H9 (cell line): ENCODE measurements around the gene PTPRN2. TPM values are rescaled to one million over a fixed set of nuclear protein-coding genes. Genes with fewer than 3 reads are reported as not detected.

Experiments used
- DNase-seq: peaks from one replicate; pipeline ENCODE4 v3.0.0-alpha.2; 2017
- H2AFZ ChIP-seq: one replicate; pipeline ENCODE4 v1.6.1; 2013; ENCODE audit warnings: mild to moderate bottlenecking, low read length, control low read depth, moderate library complexity
- H2AK5ac ChIP-seq: 2 replicates; pipeline ENCODE4 v1.6.1; 2013; ENCODE audit warnings: low read length, control low read depth, mixed read lengths; ENCODE audit not compliant: insufficient read length
- H2BK120ac ChIP-seq: one replicate; pipeline ENCODE4 v1.6.1; 2013; ENCODE audit warnings: low read depth, mild to moderate bottlenecking, low read length, control low read depth, inconsistent platforms; ENCODE audit not compliant: poor library complexity, severe bottlenecking
- H2BK12ac ChIP-seq: 2 replicates; pipeline ENCODE4 v1.6.1; 2013; ENCODE audit warnings: low read length, control low read depth, mixed read lengths, low read depth; ENCODE audit not compliant: insufficient read length
- H2BK15ac ChIP-seq: 2 replicates; pipeline ENCODE4 v1.6.1; 2013; ENCODE audit warnings: low read depth, low read length, control low read depth
- H2BK20ac ChIP-seq: one replicate; pipeline ENCODE4 v1.6.1; 2013; ENCODE audit warnings: low read depth, mild to moderate bottlenecking, low read length, control low read depth, inconsistent platforms; ENCODE audit not compliant: poor library complexity, severe bottlenecking
- H2BK5ac ChIP-seq: 2 replicates; pipeline ENCODE4 v1.6.1; 2013; ENCODE audit warnings: low read length, control low read depth, mixed read lengths; ENCODE audit not compliant: insufficient read length
- H3K14ac ChIP-seq: 2 replicates; pipeline ENCODE4 v1.6.1; 2013; ENCODE audit warnings: low read length, control low read depth; ENCODE audit not compliant: insufficient read depth
- H3K18ac ChIP-seq: 2 replicates; pipeline ENCODE4 v1.6.1; 2013; ENCODE audit warnings: low read depth, mild to moderate bottlenecking, mixed read lengths, low read length, control low read depth; ENCODE audit not compliant: insufficient read length
- H3K23ac ChIP-seq: 2 replicates; pipeline ENCODE4 v1.6.1; 2013; ENCODE audit warnings: low read length, control low read depth, mixed read lengths, low read depth; ENCODE audit not compliant: insufficient read length
- H3K23me2 ChIP-seq: 2 replicates; pipeline ENCODE4 v1.6.1; 2013; ENCODE audit warnings: low read depth, mild to moderate bottlenecking, mixed read lengths, low read length, control low read depth; ENCODE audit not compliant: insufficient read length, poor library complexity, severe bottlenecking
- H3K27ac ChIP-seq: 2 replicates; pipeline ENCODE4 v1.5.1; 2013; ENCODE audit warnings: low read length, control low read depth, mixed read lengths, low read depth; ENCODE audit not compliant: insufficient read length
- H3K27me3 ChIP-seq: 2 replicates; pipeline ENCODE4 v1.6.1; 2013; ENCODE audit warnings: low read length, control low read depth, inconsistent platforms; ENCODE audit not compliant: insufficient read depth
- H3K4ac ChIP-seq: 2 replicates; pipeline ENCODE4 v1.6.1; 2013; ENCODE audit warnings: low read depth, mild to moderate bottlenecking, control low read depth, inconsistent platforms, low read length, moderate library complexity
- H3K4me1 ChIP-seq: 2 replicates; pipeline ENCODE4 v1.6.1; 2013; ENCODE audit warnings: low read length, control low read depth, inconsistent platforms; ENCODE audit not compliant: insufficient read depth
- H3K4me2 ChIP-seq: 2 replicates; pipeline ENCODE4 v1.6.1; 2013; ENCODE audit warnings: low read length, control low read depth, mixed read lengths; ENCODE audit not compliant: insufficient read length, insufficient read depth
- H3K56ac ChIP-seq: 2 replicates; pipeline ENCODE4 v1.6.1; 2013; ENCODE audit warnings: low read depth, mild to moderate bottlenecking, mixed read lengths, low read length, control low read depth; ENCODE audit not compliant: insufficient read length
- H3K79me1 ChIP-seq: 2 replicates; pipeline ENCODE4 v1.6.1; 2013; ENCODE audit warnings: low read depth, mild to moderate bottlenecking, moderate library complexity, low read length, control low read depth, inconsistent platforms; ENCODE audit not compliant: insufficient read depth, poor library complexity, severe bottlenecking
- H3K79me2 ChIP-seq: 2 replicates; pipeline ENCODE4 v1.6.1; 2013; ENCODE audit warnings: low read length, control low read depth, inconsistent platforms; ENCODE audit not compliant: insufficient read depth
- H3K9ac ChIP-seq: 2 replicates; pipeline ENCODE4 v1.6.1; 2013; ENCODE audit warnings: low read length, control low read depth, mixed read lengths; ENCODE audit not compliant: insufficient read length; ENCODE audit errors: extremely low read depth
- H3K9me3 ChIP-seq: one replicate; pipeline ENCODE4 v1.6.1; 2013; ENCODE audit warnings: low read depth, low read length, inconsistent platforms; ENCODE audit not compliant: control insufficient read depth
- H3T11ph ChIP-seq: one replicate; pipeline ENCODE4 v1.6.1; 2013; ENCODE audit warnings: mild to moderate bottlenecking, low read length, control low read depth, inconsistent platforms
- H4K20me1 ChIP-seq: one replicate; pipeline ENCODE4 v1.6.1; 2013; ENCODE audit not compliant: control insufficient read depth, insufficient read length, insufficient read depth
- H4K5ac ChIP-seq: 2 replicates; pipeline ENCODE4 v1.6.1; 2013; ENCODE audit warnings: low read depth, mild to moderate bottlenecking, mixed read lengths, low read length, control low read depth; ENCODE audit not compliant: insufficient read length
- H4K8ac ChIP-seq: replicated peaks from 2 replicates; pipeline ENCODE4 v1.6.1; 2013; ENCODE audit warnings: low read length, control low read depth, mixed read lengths, low read depth; ENCODE audit not compliant: insufficient read length
- H4K91ac ChIP-seq: 2 replicates; pipeline ENCODE4 v1.6.1; 2013; ENCODE audit warnings: low read depth, mild to moderate bottlenecking, moderate library complexity, mixed read lengths, low read length, control low read depth; ENCODE audit not compliant: insufficient read length
- H3K27ac Mint-ChIP-seq, 3 experiments: 2 replicates in 2 of 3; 3 replicates in 1 of 3; pipeline ENCODE4 v1.8.0; 2020 to 2021; ENCODE audit warnings: mixed read lengths in 3 of 3, mild to moderate bottlenecking in 1 of 3, moderate library complexity in 1 of 3
- H3K27me3 Mint-ChIP-seq: 2 replicates; pipeline ENCODE4 v1.8.0; 2021; ENCODE audit warnings: low read depth, mild to moderate bottlenecking, moderate library complexity, mixed read lengths
- H3K36me3 Mint-ChIP-seq, 3 experiments: 2 replicates in 2 of 3; 3 replicates in 1 of 3; pipeline ENCODE4 v1.8.0; 2020 to 2021; ENCODE audit warnings: low read depth in 3 of 3, mixed read lengths in 3 of 3; ENCODE audit not compliant: insufficient read depth in 1 of 3
- H3K4me1 Mint-ChIP-seq, 2 experiments: 2 replicates each; pipeline ENCODE4 v1.8.0; 2020; ENCODE audit warnings: mixed read lengths in 2 of 2
- H3K4me3 Mint-ChIP-seq, 2 experiments: 2 replicates in 1 of 2; 3 replicates in 1 of 2; pipeline ENCODE4 v1.8.0; 2020 to 2021; ENCODE audit warnings: mild to moderate bottlenecking in 2 of 2, mixed read lengths in 2 of 2, moderate library complexity in 1 of 2
- H3K9me3 Mint-ChIP-seq, 2 experiments: 2 replicates in 1 of 2; 3 replicates in 1 of 2; pipeline ENCODE4 v1.8.0; 2020; ENCODE audit warnings: mild to moderate bottlenecking in 2 of 2, mixed read lengths in 2 of 2, moderate library complexity in 1 of 2
- WGBS: extraction: QIAGEN DNeasy Blood & Tissue Kit; methylation state at CpG from one replicate; pipeline ENCODE4 v1.1.7; 2013; ENCODE audit warnings: missing lambda C conversion rate, low lambda C conversion rate, mixed read lengths; ENCODE audit not compliant: insufficient read length; ENCODE audit errors: extremely low coverage; 5-methylcytosine and 5-hydroxymethylcytosine counted together
- total RNA-seq: library from RNA; stranded (reverse); gene quantifications from 2 replicates; pipeline ENCODE4 v1.2.1, GENCODE V29; 2021
- TF ChIP-seq, protein P1 (sequence below): fragments of 200-600 bp; sonication (generic); conservative IDR thresholded peaks from 3 replicates; pipeline ENCODE4 v1.8.0; 2021; ENCODE audit warnings: antibody characterized with exemption, mild to moderate bottlenecking

PTPRN2 gene
- total RNA-seq, 1 experiment from 2014 or later = 5.2 TPM

DNA sequence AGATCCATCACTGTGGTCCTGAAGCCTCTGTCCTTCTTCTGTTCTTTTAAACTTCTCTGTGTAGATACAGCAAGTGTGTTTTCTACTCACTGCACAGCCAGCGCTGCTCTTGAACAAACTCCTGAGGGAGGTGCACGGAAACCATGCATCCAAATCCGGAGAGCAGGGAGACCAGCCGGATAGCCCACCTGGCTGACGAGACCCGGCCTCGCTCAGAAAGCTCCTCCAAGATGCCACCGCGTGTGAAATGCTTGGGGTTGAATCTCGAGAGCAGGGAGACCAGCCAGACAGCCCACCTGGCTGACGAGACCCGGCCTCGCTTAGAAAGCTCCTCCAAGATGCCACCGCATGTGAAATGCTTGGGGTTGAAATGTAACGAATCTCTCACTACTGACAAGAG, 602.0 kb downstream of the PTPRN2 start:
- no CpG with 5 or more reads among the region's 15 CpGs for WGBS
- H3K79me2 ChIP-seq = no peaks in the 10 kb centered on the region
- no peak overlapping the region for H2BK12ac ChIP-seq
- no peak overlapping the region for H3K4me2 ChIP-seq
- Mint-ChIP-seq H3K36me3 (no peaks in the 10 kb centered on the region), H3K4me3 (no peak overlapping the region), H3K9me3 (no peaks in the 10 kb centered on the region), H3K27me3 (peaks cover 3% of the 10 kb centered on the region; the same call in 1 of the 2 replicates), H3K4me1 (peaks cover 9 to 25% of the 10 kb centered on the region in 2 experiments), H3K27ac (no peak overlapping the region)
- 0 out of 2 replicates have a peak, but pooled peaks cover 2% of the 10 kb centered on the region for H3K4me1 ChIP-seq
- TF ChIP-seq, protein P1, sequence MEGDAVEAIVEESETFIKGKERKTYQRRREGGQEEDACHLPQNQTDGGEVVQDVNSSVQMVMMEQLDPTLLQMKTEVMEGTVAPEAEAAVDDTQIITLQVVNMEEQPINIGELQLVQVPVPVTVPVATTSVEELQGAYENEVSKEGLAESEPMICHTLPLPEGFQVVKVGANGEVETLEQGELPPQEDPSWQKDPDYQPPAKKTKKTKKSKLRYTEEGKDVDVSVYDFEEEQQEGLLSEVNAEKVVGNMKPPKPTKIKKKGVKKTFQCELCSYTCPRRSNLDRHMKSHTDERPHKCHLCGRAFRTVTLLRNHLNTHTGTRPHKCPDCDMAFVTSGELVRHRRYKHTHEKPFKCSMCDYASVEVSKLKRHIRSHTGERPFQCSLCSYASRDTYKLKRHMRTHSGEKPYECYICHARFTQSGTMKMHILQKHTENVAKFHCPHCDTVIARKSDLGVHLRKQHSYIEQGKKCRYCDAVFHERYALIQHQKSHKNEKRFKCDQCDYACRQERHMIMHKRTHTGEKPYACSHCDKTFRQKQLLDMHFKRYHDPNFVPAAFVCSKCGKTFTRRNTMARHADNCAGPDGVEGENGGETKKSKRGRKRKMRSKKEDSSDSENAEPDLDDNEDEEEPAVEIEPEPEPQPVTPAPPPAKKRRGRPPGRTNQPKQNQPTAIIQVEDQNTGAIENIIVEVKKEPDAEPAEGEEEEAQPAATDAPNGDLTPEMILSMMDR = no peak
- H3K27ac ChIP-seq = no peak overlapping the region
- no peaks in the 10 kb centered on the region for H3K9me3 ChIP-seq
- H2BK20ac ChIP-seq = no peak overlapping the region
- H3K27me3 ChIP-seq = no peaks in the 10 kb centered on the region
- no peaks in the 10 kb centered on the region for H4K20me1 ChIP-seq
- H3K23me2 ChIP-seq = no peaks in the 10 kb centered on the region
- no peak overlapping the region for H4K5ac ChIP-seq
- H2AFZ ChIP-seq = no peak overlapping the region
- no peak overlapping the region for H3K18ac ChIP-seq
- H3K79me1 ChIP-seq = no peaks in the 10 kb centered on the region
- H3K9ac ChIP-seq = no peak overlapping the region
- no peak overlapping the region for H3K4ac ChIP-seq
- no peak overlapping the region for H2BK15ac ChIP-seq
- DNase-seq = no peak
- no peak overlapping the region for H4K8ac ChIP-seq
- no peak overlapping the region for H2BK5ac ChIP-seq
- H4K91ac ChIP-seq = no peak overlapping the region
- no peak overlapping the region for H2AK5ac ChIP-seq
- no peak overlapping the region for H3K23ac ChIP-seq
- no peak overlapping the region for H3T11ph ChIP-seq
- no peak overlapping the region for H3K56ac ChIP-seq
- H2BK120ac ChIP-seq = no peak overlapping the region
- H3K14ac ChIP-seq = no peak overlapping the region
